Measurements from ENCODE around the gene LTK.

LTK gene

DNA sequence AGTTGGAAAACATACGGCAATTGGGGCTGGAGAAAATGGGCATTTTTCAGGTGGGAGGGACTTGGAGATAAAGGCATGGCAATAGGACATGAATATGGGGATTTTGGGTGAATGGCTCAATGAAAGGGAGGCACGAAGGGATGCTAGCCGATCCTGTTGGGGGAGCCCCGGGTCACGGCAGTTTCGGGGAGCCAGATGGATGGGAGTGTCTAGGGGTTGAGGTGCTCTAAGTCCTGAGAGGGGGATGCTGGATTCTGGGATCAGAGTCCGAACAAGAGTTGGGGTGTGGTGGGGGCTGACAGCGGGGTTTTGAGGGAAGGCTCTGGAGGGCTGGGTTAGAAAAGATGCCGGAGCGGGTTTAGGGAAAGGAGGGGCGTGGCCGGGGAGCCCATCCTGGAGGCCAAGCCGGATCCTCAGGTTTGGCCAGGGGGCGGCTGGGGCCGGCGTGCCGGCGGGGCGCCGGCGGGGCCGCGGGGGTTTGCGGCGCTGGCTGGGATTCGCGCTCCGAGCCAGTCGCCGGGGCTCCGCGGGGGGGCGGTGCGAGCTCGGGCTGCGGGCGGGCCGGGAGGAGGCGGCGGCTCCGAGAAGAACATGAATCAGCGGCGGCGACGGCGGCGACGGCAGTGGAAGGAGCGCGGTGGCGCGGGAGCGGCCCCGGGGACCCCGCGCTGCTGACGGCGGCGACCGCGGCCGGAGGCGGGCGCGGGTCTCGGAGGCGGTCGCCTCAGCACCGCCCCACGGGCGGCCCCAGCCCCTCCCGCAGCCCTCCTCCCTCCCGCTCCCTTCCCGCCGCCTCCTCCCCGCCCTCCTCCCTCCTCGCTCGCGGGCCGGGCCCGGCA is 45.0 kb upstream of the LTK start, which contains the start of gene TYRO3:
TSS of gene TYRO3 (plus strand) at position 813 of the 839 bp plus-strand sequence. CDS start 46 bp downstream, outside the sequence.
- DNase-seq (ENCODE audit: low spot score), result peak; percentile 91
- TF ChIP-seq CTCF (IDR thresholded peaks at IDR 0.05; ENCODE audit: extremely low read depth, missing control alignments), result peak; percentile 8

DNA sequence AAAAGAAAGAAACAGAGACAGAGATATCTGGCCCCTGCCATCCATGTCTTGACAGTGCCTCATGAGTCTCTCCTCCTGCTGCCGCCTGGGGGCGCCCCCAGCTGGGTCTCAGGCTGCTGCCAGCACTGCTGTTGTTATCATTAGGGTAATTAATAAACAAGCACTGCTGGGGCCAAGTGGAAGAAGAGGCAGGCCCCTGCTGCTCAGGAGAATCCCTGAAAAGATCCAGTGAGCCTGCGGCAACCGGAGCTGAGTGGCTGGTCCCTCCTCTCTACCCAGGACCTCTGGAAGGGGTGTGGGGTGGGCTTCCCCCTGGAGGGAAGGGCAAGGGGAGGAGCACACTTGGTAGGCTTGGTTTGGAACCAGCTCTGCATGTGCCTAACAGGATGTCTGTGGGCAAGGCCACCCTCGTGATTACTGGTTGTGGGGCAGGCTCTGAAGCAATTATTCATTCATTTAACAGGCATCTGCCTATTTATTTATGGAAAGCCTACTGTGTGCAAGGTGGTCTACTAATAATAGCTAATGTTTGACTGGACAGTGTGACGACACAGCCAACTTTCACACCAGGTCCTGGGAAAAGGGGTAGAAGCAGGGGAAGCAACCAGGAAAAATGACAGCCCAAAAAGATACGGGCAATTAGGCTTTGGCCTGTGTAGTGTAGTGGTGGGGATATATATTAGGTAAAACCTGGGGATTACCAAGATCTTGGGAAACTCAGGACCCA is 44.2 kb upstream of the LTK start:
- TF ChIP-seq CTCF (IDR thresholded peaks at IDR 0.05; ENCODE audit: extremely low read depth, missing control alignments), result peak; percentile 82
- peak; percentile 85 for DNase-seq (ENCODE audit: low spot score)

- TF ChIP-seq CTCF (IDR thresholded peaks at IDR 0.05; ENCODE audit: extremely low read depth, missing control alignments), result no peak
- DNase-seq (ENCODE audit: low spot score), result no peak
Observed at GRCh38 chr15:41556677-41557076, 43.0 kb upstream of the LTK start.

DNA sequence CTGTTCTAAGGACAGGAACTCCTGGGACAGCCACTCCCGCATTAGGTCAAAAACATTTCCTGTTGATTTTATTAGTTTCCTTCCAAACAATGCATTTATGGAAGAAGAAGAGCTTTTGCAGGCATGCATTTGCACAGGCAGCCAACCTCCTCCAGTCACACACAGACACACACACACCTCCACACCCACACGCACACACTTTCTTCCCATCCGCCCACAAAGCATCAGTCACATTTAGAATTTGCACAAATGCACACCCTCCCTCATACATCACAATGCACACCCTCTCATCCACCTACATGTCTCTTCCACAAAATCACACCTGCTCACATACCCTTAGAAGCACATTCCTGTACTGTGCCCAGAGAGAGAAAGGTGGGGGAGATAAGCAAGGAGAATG is 41.3 kb upstream of the LTK start:
- DNase-seq (ENCODE audit: low spot score), result no peak
- no peak for TF ChIP-seq CTCF (IDR thresholded peaks at IDR 0.05; ENCODE audit: extremely low read depth, missing control alignments)

DNA sequence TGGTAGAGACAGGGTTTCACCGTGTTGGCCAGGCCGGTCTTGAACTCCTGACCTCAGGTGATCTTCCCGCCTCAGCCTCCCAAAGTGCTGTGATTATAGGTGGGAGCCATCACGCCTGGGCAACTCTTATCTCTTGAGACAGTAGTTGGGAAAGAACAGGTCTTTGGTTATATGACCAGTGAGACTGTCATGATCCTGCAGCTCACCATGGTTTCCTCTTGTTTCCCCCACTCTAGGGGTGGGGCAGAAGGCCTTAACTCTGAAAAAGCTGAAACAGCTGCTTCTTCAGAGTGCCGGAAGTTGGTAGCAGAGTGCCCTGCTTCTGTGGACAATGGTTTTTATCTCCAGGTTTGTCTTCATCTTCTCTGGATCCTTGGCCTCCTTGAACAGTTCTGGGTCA is 40.7 kb upstream of the LTK start:
- TF ChIP-seq CTCF (IDR thresholded peaks at IDR 0.05; ENCODE audit: extremely low read depth, missing control alignments), result no peak
- no peak for DNase-seq (ENCODE audit: low spot score)

GRCh38 chr15:41553731-41554130 is 40.1 kb upstream of the LTK start:
- TF ChIP-seq CTCF (IDR thresholded peaks at IDR 0.05; ENCODE audit: extremely low read depth, missing control alignments), result no peak
- no peak for DNase-seq (ENCODE audit: low spot score)

Data from GM20000 (cell line).